Liver (tissue), 3 donors: ENCODE data around the gene GRK3.

Experiments used
- EGR1 ChIP-seq, 2 donors: IDR thresholded peaks; 2 replicates each; pipeline ENCODE4 v1.6.1; 2016 to 2018; ENCODE audit warnings: antibody characterized with exemption in 2 of 2, low read depth in 2 of 2
- JUND ChIP-seq, 2 donors: IDR thresholded peaks; 2 replicates each; pipeline ENCODE4 v1.6.1; 2016; ENCODE audit warnings: antibody characterized with exemption in 2 of 2
- NR2F2 ChIP-seq: IDR thresholded peaks from 2 replicates; pipeline ENCODE4 v1.6.1; 2016; ENCODE audit warnings: antibody characterized with exemption
- RAD21 ChIP-seq, 2 donors: IDR thresholded peaks; 2 replicates each; pipeline ENCODE4 v1.6.1; 2016; ENCODE audit warnings: antibody characterized with exemption in 2 of 2, mild to moderate bottlenecking in 2 of 2
- TAF1 ChIP-seq: conservative IDR thresholded peaks from 2 replicates; pipeline ENCODE4 v1.6.1; 2016; ENCODE audit warnings: antibody characterized with exemption, mild to moderate bottlenecking
- YY1 ChIP-seq: IDR thresholded peaks from 2 replicates; pipeline ENCODE4 v1.6.1; 2016; ENCODE audit warnings: antibody characterized with exemption, mild to moderate bottlenecking
- TF ChIP-seq, protein P1 (sequence below): fragments of 150-350 bp; IDR thresholded peaks from 2 replicates; pipeline ENCODE4 v1.5.1; 2017; ENCODE audit warnings: improper control_type of control experiment, low read depth, low read length; ENCODE audit not compliant: missing input control
- TF ChIP-seq, protein P2 (sequence below): IDR thresholded peaks from 2 replicates; pipeline ENCODE4 v1.6.1; 2016; ENCODE audit warnings: antibody characterized with exemption
- TF ChIP-seq, protein P3 (sequence below): IDR thresholded peaks from 2 replicates; pipeline ENCODE4 v1.6.1; 2016; ENCODE audit warnings: antibody characterized with exemption
- donor health status: healthy.
- donor health status: healthy.

DNA sequence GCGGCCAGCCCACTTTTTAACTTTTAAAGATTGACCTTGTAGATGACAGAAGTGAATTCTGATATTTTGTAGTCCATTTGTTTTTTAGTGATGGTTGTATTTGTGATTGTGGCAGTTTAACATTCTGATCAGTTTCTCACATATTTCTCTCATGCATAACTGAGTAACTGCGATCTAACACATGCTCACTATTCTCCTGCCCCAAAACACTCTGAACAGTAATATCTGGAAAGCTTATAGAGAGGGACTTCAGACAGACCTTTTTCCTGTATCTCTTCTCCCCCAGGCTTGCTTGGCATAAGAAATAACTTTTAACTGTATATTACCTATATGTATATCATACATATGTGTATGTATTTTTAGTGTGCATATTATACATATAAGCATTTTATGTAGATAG, 140.2 kb downstream of the GRK3 start:
- TF ChIP-seq, protein P1, sequence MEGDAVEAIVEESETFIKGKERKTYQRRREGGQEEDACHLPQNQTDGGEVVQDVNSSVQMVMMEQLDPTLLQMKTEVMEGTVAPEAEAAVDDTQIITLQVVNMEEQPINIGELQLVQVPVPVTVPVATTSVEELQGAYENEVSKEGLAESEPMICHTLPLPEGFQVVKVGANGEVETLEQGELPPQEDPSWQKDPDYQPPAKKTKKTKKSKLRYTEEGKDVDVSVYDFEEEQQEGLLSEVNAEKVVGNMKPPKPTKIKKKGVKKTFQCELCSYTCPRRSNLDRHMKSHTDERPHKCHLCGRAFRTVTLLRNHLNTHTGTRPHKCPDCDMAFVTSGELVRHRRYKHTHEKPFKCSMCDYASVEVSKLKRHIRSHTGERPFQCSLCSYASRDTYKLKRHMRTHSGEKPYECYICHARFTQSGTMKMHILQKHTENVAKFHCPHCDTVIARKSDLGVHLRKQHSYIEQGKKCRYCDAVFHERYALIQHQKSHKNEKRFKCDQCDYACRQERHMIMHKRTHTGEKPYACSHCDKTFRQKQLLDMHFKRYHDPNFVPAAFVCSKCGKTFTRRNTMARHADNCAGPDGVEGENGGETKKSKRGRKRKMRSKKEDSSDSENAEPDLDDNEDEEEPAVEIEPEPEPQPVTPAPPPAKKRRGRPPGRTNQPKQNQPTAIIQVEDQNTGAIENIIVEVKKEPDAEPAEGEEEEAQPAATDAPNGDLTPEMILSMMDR = no peak
- TF ChIP-seq NR2F2 (no peak), RAD21 (IDR thresholded peaks at IDR 0.05) (no peak), JUND (IDR thresholded peaks at IDR 0.05) (no peak), TAF1 (no peak), EGR1 (IDR thresholded peaks at IDR 0.05; ENCODE audit: low read depth in 2 of 2) (no peak), YY1 (no peak)
- TF ChIP-seq, protein P2, sequence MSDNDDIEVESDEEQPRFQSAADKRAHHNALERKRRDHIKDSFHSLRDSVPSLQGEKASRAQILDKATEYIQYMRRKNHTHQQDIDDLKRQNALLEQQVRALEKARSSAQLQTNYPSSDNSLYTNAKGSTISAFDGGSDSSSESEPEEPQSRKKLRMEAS = no peak
- TF ChIP-seq, protein P3, sequence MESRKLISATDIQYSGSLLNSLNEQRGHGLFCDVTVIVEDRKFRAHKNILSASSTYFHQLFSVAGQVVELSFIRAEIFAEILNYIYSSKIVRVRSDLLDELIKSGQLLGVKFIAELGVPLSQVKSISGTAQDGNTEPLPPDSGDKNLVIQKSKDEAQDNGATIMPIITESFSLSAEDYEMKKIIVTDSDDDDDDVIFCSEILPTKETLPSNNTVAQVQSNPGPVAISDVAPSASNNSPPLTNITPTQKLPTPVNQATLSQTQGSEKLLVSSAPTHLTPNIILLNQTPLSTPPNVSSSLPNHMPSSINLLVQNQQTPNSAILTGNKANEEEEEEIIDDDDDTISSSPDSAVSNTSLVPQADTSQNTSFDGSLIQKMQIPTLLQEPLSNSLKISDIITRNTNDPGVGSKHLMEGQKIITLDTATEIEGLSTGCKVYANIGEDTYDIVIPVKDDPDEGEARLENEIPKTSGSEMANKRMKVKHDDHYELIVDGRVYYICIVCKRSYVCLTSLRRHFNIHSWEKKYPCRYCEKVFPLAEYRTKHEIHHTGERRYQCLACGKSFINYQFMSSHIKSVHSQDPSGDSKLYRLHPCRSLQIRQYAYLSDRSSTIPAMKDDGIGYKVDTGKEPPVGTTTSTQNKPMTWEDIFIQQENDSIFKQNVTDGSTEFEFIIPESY = no peak
